Head of caudate nucleus (tissue), 42 donors: ENCODE results near the gene AGO4.
A peak's percentile ranks its signal among the peaks of the same experiment; 100 is the strongest.
"Not testable (repeated sequence)": the region's sequence is repeated elsewhere in the genome, so short reads cannot be mapped to it uniquely, and the experiment has no call there.

Experiments used
- DNase-seq, 42 donors: peaks; one replicate each; pipeline versions ENCODE4 v3.0.0 to v3.0.0-alpha.2; 2020 to 2021; ENCODE audit warnings: mixed read lengths in 7 of 42
- intact Hi-C: fragments of 100-400 bp; cut with DNase I; formaldehyde crosslinking; loops from one replicate; pipeline ENCODE4 v1.15.0; 2022

AGO4 gene

GRCh38 chr1:35856964-35857363 is 49.1 kb downstream of the AGO4 start:
- no peak for DNase-seq
- intact Hi-C loops, result no loop called here

GRCh38 chr1:35857830-35858229 is 50.0 kb downstream of the AGO4 start:
- intact Hi-C loops, result no loop called here
- peak in 2 of 42 donors; percentile 8 to 17 for DNase-seq

GRCh38 chr1:35860696-35861095 is 52.9 kb downstream of the AGO4 start:
- intact Hi-C loops, result no loop called here
- DNase-seq, result no peak

GRCh38 chr1:35863136-35863535 is 55.3 kb downstream of the AGO4 start:
- DNase-seq, result no peak
- intact Hi-C loops, result no loop called here

- intact Hi-C loops, result no loop called here
- DNase-seq, result no peak
These were observed 56.2 kb downstream of the AGO4 start for GRCh38 chr1:35863881-35864625.

- no peak for DNase-seq
- intact Hi-C loops, result no loop called here
These were observed 57.0 kb downstream of the AGO4 start for GRCh38 chr1:35864813-35865212.

- no peak for DNase-seq
- intact Hi-C loops, result no loop called here
These were observed 59.2 kb downstream of the AGO4 start for GRCh38 chr1:35866991-35867390.

GRCh38 chr1:35869245-35869950 is 61.6 kb downstream of the AGO4 start:
- intact Hi-C loops, result not testable (repeated sequence)
- DNase-seq, result peak in 1 of 42 donors; percentile 34

GRCh38 chr1:35870651-35871309 is 63.0 kb downstream of the AGO4 start:
- intact Hi-C loops, result no loop called here
- no peak for DNase-seq

GRCh38 chr1:35873243-35873750 is 65.5 kb downstream of the AGO4 start:
- intact Hi-C loops, result no loop called here
- no peak for DNase-seq

- intact Hi-C loops, result not testable (repeated sequence)
These were observed 66.3 kb downstream of the AGO4 start for GRCh38 chr1:35874115-35874514.

GRCh38 chr1:35876988-35877387 is 69.2 kb downstream of the AGO4 start:
- intact Hi-C loops, result no loop called here
- DNase-seq, result no peak

More at GRCh38 chr1:35874115-35874514, 66.3 kb downstream of the AGO4 start:
- not testable (repeated sequence) for DNase-seq

- intact Hi-C loops, result loop anchor here (2.0 kb wide), 1 partner anchor 49 kb away; the partner anchor contains the start of gene AGO3
These were observed 74.0 kb downstream of the AGO4 start for GRCh38 chr1:35881850-35882273.

GRCh38 chr1:35882586-35882944 is 74.7 kb downstream of the AGO4 start:
- peak in 4 of 42 donors; percentile 13 to 28 (median 19) for DNase-seq
- intact Hi-C loops, result loop anchor here (2.0 kb wide), 1 partner anchor 48 kb away; the partner anchor contains the start of gene AGO3

More at GRCh38 chr1:35881850-35882273, 74.0 kb downstream of the AGO4 start:
- DNase-seq, result no peak

- intact Hi-C loops, result loop anchor here (2.0 kb wide), 1 partner anchor 48 kb away; the partner anchor contains the start of gene AGO3
These were observed 75.3 kb downstream of the AGO4 start, which contains the start of gene AGO1 for GRCh38 chr1:35882945-35883634. TSS of gene AGO1 (plus strand) at chr1:35883209. CDS start at chr1:35883422, 213 bp downstream.

GRCh38 chr1:35883635-35884101 is 75.9 kb downstream of the AGO4 start:
- intact Hi-C loops, result loop anchor here (2.0 kb wide), 1 partner anchor 47 kb away; the partner anchor contains the start of gene AGO3
- DNase-seq, result peak in 38 of 42 donors; percentile 7 to 62 (median 37)

More at GRCh38 chr1:35882945-35883634, 75.3 kb downstream of the AGO4 start, which contains the start of gene AGO1:
- DNase-seq, result peak; percentile 86 to 99 (median 96)

GRCh38 chr1:35884934-35885333 is 77.1 kb downstream of the AGO4 start:
- intact Hi-C loops, result no loop called here
- DNase-seq, result no peak

GRCh38 chr1:35885961-35886558 is 78.2 kb downstream of the AGO4 start:
- intact Hi-C loops, result no loop called here

More at GRCh38 chr1:35885961-35886558, 78.2 kb downstream of the AGO4 start:
- peak in 14 of 42 donors; percentile 3 to 56 (median 24) for DNase-seq
